H9 (cell line): ENCODE results near the gene RC3H1. TPM values are rescaled to one million over a fixed set of nuclear protein-coding genes. Genes with fewer than 3 reads are reported as not detected.

Experiments
- DNase-seq: peaks from one replicate; pipeline ENCODE4 v3.0.0-alpha.2; 2017
- H2AFZ ChIP-seq: one replicate; pipeline ENCODE4 v1.6.1; 2013; ENCODE audit warnings: mild to moderate bottlenecking, low read length, control low read depth, moderate library complexity
- H2AK5ac ChIP-seq: 2 replicates; pipeline ENCODE4 v1.6.1; 2013; ENCODE audit warnings: low read length, control low read depth, mixed read lengths; ENCODE audit not compliant: insufficient read length
- H2BK120ac ChIP-seq: one replicate; pipeline ENCODE4 v1.6.1; 2013; ENCODE audit warnings: low read depth, mild to moderate bottlenecking, low read length, control low read depth, inconsistent platforms; ENCODE audit not compliant: poor library complexity, severe bottlenecking
- H2BK12ac ChIP-seq: 2 replicates; pipeline ENCODE4 v1.6.1; 2013; ENCODE audit warnings: low read length, control low read depth, mixed read lengths, low read depth; ENCODE audit not compliant: insufficient read length
- H2BK15ac ChIP-seq: 2 replicates; pipeline ENCODE4 v1.6.1; 2013; ENCODE audit warnings: low read depth, low read length, control low read depth
- H2BK20ac ChIP-seq: one replicate; pipeline ENCODE4 v1.6.1; 2013; ENCODE audit warnings: low read depth, mild to moderate bottlenecking, low read length, control low read depth, inconsistent platforms; ENCODE audit not compliant: poor library complexity, severe bottlenecking
- H2BK5ac ChIP-seq: 2 replicates; pipeline ENCODE4 v1.6.1; 2013; ENCODE audit warnings: low read length, control low read depth, mixed read lengths; ENCODE audit not compliant: insufficient read length
- H3K14ac ChIP-seq: 2 replicates; pipeline ENCODE4 v1.6.1; 2013; ENCODE audit warnings: low read length, control low read depth; ENCODE audit not compliant: insufficient read depth
- H3K18ac ChIP-seq: 2 replicates; pipeline ENCODE4 v1.6.1; 2013; ENCODE audit warnings: low read depth, mild to moderate bottlenecking, mixed read lengths, low read length, control low read depth; ENCODE audit not compliant: insufficient read length
- H3K23ac ChIP-seq: 2 replicates; pipeline ENCODE4 v1.6.1; 2013; ENCODE audit warnings: low read length, control low read depth, mixed read lengths, low read depth; ENCODE audit not compliant: insufficient read length
- H3K23me2 ChIP-seq: 2 replicates; pipeline ENCODE4 v1.6.1; 2013; ENCODE audit warnings: low read depth, mild to moderate bottlenecking, mixed read lengths, low read length, control low read depth; ENCODE audit not compliant: insufficient read length, poor library complexity, severe bottlenecking
- H3K27ac ChIP-seq: 2 replicates; pipeline ENCODE4 v1.5.1; 2013; ENCODE audit warnings: low read length, control low read depth, mixed read lengths, low read depth; ENCODE audit not compliant: insufficient read length
- H3K27me3 ChIP-seq: 2 replicates; pipeline ENCODE4 v1.6.1; 2013; ENCODE audit warnings: low read length, control low read depth, inconsistent platforms; ENCODE audit not compliant: insufficient read depth
- H3K4ac ChIP-seq: 2 replicates; pipeline ENCODE4 v1.6.1; 2013; ENCODE audit warnings: low read depth, mild to moderate bottlenecking, control low read depth, inconsistent platforms, low read length, moderate library complexity
- H3K4me1 ChIP-seq: 2 replicates; pipeline ENCODE4 v1.6.1; 2013; ENCODE audit warnings: low read length, control low read depth, inconsistent platforms; ENCODE audit not compliant: insufficient read depth
- H3K4me2 ChIP-seq: 2 replicates; pipeline ENCODE4 v1.6.1; 2013; ENCODE audit warnings: low read length, control low read depth, mixed read lengths; ENCODE audit not compliant: insufficient read length, insufficient read depth
- H3K56ac ChIP-seq: 2 replicates; pipeline ENCODE4 v1.6.1; 2013; ENCODE audit warnings: low read depth, mild to moderate bottlenecking, mixed read lengths, low read length, control low read depth; ENCODE audit not compliant: insufficient read length
- H3K79me1 ChIP-seq: 2 replicates; pipeline ENCODE4 v1.6.1; 2013; ENCODE audit warnings: low read depth, mild to moderate bottlenecking, moderate library complexity, low read length, control low read depth, inconsistent platforms; ENCODE audit not compliant: insufficient read depth, poor library complexity, severe bottlenecking
- H3K79me2 ChIP-seq: 2 replicates; pipeline ENCODE4 v1.6.1; 2013; ENCODE audit warnings: low read length, control low read depth, inconsistent platforms; ENCODE audit not compliant: insufficient read depth
- H3K9ac ChIP-seq: 2 replicates; pipeline ENCODE4 v1.6.1; 2013; ENCODE audit warnings: low read length, control low read depth, mixed read lengths; ENCODE audit not compliant: insufficient read length; ENCODE audit errors: extremely low read depth
- H3K9me3 ChIP-seq: one replicate; pipeline ENCODE4 v1.6.1; 2013; ENCODE audit warnings: low read depth, low read length, inconsistent platforms; ENCODE audit not compliant: control insufficient read depth
- H3T11ph ChIP-seq: one replicate; pipeline ENCODE4 v1.6.1; 2013; ENCODE audit warnings: mild to moderate bottlenecking, low read length, control low read depth, inconsistent platforms
- H4K20me1 ChIP-seq: one replicate; pipeline ENCODE4 v1.6.1; 2013; ENCODE audit not compliant: control insufficient read depth, insufficient read length, insufficient read depth
- H4K5ac ChIP-seq: 2 replicates; pipeline ENCODE4 v1.6.1; 2013; ENCODE audit warnings: low read depth, mild to moderate bottlenecking, mixed read lengths, low read length, control low read depth; ENCODE audit not compliant: insufficient read length
- H4K8ac ChIP-seq: replicated peaks from 2 replicates; pipeline ENCODE4 v1.6.1; 2013; ENCODE audit warnings: low read length, control low read depth, mixed read lengths, low read depth; ENCODE audit not compliant: insufficient read length
- H4K91ac ChIP-seq: 2 replicates; pipeline ENCODE4 v1.6.1; 2013; ENCODE audit warnings: low read depth, mild to moderate bottlenecking, moderate library complexity, mixed read lengths, low read length, control low read depth; ENCODE audit not compliant: insufficient read length
- H3K27ac Mint-ChIP-seq, 3 experiments: 2 replicates in 2 of 3; 3 replicates in 1 of 3; pipeline ENCODE4 v1.8.0; 2020 to 2021; ENCODE audit warnings: mixed read lengths in 3 of 3, mild to moderate bottlenecking in 1 of 3, moderate library complexity in 1 of 3
- H3K27me3 Mint-ChIP-seq: 2 replicates; pipeline ENCODE4 v1.8.0; 2021; ENCODE audit warnings: low read depth, mild to moderate bottlenecking, moderate library complexity, mixed read lengths
- H3K36me3 Mint-ChIP-seq, 3 experiments: 2 replicates in 2 of 3; 3 replicates in 1 of 3; pipeline ENCODE4 v1.8.0; 2020 to 2021; ENCODE audit warnings: low read depth in 3 of 3, mixed read lengths in 3 of 3; ENCODE audit not compliant: insufficient read depth in 1 of 3
- H3K4me1 Mint-ChIP-seq, 2 experiments: 2 replicates each; pipeline ENCODE4 v1.8.0; 2020; ENCODE audit warnings: mixed read lengths in 2 of 2
- H3K4me3 Mint-ChIP-seq, 2 experiments: 2 replicates in 1 of 2; 3 replicates in 1 of 2; pipeline ENCODE4 v1.8.0; 2020 to 2021; ENCODE audit warnings: mild to moderate bottlenecking in 2 of 2, mixed read lengths in 2 of 2, moderate library complexity in 1 of 2
- H3K9me3 Mint-ChIP-seq, 2 experiments: 2 replicates in 1 of 2; 3 replicates in 1 of 2; pipeline ENCODE4 v1.8.0; 2020; ENCODE audit warnings: mild to moderate bottlenecking in 2 of 2, mixed read lengths in 2 of 2, moderate library complexity in 1 of 2
- WGBS: extraction: QIAGEN DNeasy Blood & Tissue Kit; methylation state at CpG from one replicate; pipeline ENCODE4 v1.1.7; 2013; ENCODE audit warnings: missing lambda C conversion rate, low lambda C conversion rate, mixed read lengths; ENCODE audit not compliant: insufficient read length; ENCODE audit errors: extremely low coverage; 5-methylcytosine and 5-hydroxymethylcytosine counted together
- total RNA-seq: library from RNA; stranded (reverse); gene quantifications from 2 replicates; pipeline ENCODE4 v1.2.1, GENCODE V29; 2021
- TF ChIP-seq, protein P1 (sequence below): fragments of 200-600 bp; sonication (generic); conservative IDR thresholded peaks from 3 replicates; pipeline ENCODE4 v1.8.0; 2021; ENCODE audit warnings: antibody characterized with exemption, mild to moderate bottlenecking

The RC3H1 gene
- total RNA-seq, 1 experiment from 2014 or later: 36.1 TPM

GRCh38 chr1:173914366-173914871 lies 107.7 kb downstream of the RC3H1 start:
- H4K8ac ChIP-seq: no peak overlapping the region
- peak; percentile 41 for DNase-seq
- no peaks in the 10 kb centered on the region for H3K79me2 ChIP-seq
- no peak overlapping the region for H3K18ac ChIP-seq
- no peak overlapping the region for H2BK120ac ChIP-seq
- WGBS: no CpG with 5 or more reads among the region's 13 CpGs
- no peak overlapping the region for H3K56ac ChIP-seq
- no peak overlapping the region for H2BK15ac ChIP-seq
- no peaks in the 10 kb centered on the region for H3K27me3 ChIP-seq
- no peak overlapping the region for H3K4ac ChIP-seq
- TF ChIP-seq, protein P1, sequence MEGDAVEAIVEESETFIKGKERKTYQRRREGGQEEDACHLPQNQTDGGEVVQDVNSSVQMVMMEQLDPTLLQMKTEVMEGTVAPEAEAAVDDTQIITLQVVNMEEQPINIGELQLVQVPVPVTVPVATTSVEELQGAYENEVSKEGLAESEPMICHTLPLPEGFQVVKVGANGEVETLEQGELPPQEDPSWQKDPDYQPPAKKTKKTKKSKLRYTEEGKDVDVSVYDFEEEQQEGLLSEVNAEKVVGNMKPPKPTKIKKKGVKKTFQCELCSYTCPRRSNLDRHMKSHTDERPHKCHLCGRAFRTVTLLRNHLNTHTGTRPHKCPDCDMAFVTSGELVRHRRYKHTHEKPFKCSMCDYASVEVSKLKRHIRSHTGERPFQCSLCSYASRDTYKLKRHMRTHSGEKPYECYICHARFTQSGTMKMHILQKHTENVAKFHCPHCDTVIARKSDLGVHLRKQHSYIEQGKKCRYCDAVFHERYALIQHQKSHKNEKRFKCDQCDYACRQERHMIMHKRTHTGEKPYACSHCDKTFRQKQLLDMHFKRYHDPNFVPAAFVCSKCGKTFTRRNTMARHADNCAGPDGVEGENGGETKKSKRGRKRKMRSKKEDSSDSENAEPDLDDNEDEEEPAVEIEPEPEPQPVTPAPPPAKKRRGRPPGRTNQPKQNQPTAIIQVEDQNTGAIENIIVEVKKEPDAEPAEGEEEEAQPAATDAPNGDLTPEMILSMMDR: peak; percentile 89
- no peak overlapping the region for H4K91ac ChIP-seq
- no peaks in the 10 kb centered on the region for H3K23me2 ChIP-seq
- H2BK5ac ChIP-seq: no peak overlapping the region
- H3K27ac Mint-ChIP-seq: no peak overlapping the region
- no peaks in the 10 kb centered on the region for H3K4me1 Mint-ChIP-seq
- no peak overlapping the region for H3K9ac ChIP-seq
- H2BK20ac ChIP-seq: no peak overlapping the region
- no peaks in the 10 kb centered on the region for H3K79me1 ChIP-seq
- H3K23ac ChIP-seq: no peak overlapping the region
- no peaks in the 10 kb centered on the region for H3K9me3 ChIP-seq
- peaks cover 3% of the 10 kb centered on the region; the same call in 1 of the 2 replicates for H3K27me3 Mint-ChIP-seq
- H3T11ph ChIP-seq: no peak overlapping the region
- H4K5ac ChIP-seq: no peak overlapping the region
- H4K20me1 ChIP-seq: no peaks in the 10 kb centered on the region
- H3K14ac ChIP-seq: no peak overlapping the region
- no peaks in the 10 kb centered on the region for H3K4me1 ChIP-seq
- H3K4me3 Mint-ChIP-seq: no peak overlapping the region
- no peak overlapping the region for H2AK5ac ChIP-seq
- no peak overlapping the region for H2AFZ ChIP-seq
- no peaks in the 10 kb centered on the region for H3K36me3 Mint-ChIP-seq
- no peak overlapping the region for H3K27ac ChIP-seq
- no peaks in the 10 kb centered on the region; a peak in 2 of 5 replicates for H3K9me3 Mint-ChIP-seq
- no peak overlapping the region for H3K4me2 ChIP-seq
- H2BK12ac ChIP-seq: no peak overlapping the region
